HG02588 (cell line): ENCODE results near the gene ADAM8.

Source experiments
- ATAC-seq: cut with Tn5 transposase; IDR thresholded peaks from one replicate; pipeline ENCODE4 v1.9.1; 2021; ENCODE audit warnings: mild to moderate bottlenecking, moderate library complexity; ENCODE audit not compliant: unreplicated experiment

Gene ADAM8

DNA sequence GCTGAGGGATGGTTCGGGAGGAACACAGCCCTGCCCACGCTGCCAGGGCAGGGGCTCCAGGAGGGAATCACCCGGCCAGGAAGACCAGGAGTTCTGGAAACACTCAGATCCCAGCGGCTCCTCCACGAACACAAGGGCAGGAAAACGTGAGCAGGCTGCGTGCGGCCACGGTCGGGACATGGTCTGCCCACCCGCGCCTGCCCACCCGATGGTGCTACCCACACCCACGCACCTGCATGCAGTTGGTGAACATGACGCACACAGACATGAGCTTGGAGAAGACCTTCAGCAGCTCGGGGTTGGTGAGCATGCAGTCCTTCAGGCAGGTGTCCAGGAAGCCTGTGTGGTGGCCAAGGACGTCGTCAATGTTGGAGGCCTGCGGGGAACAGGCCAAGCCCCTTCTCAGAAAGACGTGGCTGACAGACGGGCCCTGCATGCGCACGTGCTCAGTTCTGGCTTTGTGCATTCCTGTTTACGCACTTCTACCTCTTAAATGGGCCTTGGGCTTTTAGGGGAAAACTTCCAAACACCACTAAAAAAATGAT is 6.2 kb upstream of the ADAM8 start:
- ATAC-seq = no peak

- no peak for ATAC-seq
Measured at GRCh38 chr10:133281628-133282372, 5.1 kb upstream of the ADAM8 start.

DNA sequence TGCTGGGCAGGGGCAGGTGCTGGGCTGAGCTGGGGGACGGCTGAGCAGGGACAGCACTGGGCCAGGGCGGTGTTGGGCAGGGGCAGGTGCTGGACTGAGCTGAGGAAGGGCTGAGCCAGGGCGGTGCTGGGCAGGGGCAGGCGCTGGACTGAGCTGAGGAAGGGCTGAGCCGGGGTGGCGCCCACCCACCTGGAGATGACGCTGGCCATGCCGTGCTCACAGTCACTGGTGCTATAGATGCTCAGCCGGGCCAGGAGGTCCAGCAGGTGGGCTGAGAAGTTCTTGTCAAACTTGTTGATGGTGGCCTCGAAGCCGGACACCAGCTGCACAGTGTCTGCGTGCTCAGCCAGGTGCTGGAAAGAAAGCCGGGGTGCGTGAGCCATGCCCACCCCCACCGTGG is 4.4 kb upstream of the ADAM8 start:
- no peak for ATAC-seq

- no peak for ATAC-seq
Measured at GRCh38 chr10:133280391-133281059, 3.9 kb upstream of the ADAM8 start.

DNA sequence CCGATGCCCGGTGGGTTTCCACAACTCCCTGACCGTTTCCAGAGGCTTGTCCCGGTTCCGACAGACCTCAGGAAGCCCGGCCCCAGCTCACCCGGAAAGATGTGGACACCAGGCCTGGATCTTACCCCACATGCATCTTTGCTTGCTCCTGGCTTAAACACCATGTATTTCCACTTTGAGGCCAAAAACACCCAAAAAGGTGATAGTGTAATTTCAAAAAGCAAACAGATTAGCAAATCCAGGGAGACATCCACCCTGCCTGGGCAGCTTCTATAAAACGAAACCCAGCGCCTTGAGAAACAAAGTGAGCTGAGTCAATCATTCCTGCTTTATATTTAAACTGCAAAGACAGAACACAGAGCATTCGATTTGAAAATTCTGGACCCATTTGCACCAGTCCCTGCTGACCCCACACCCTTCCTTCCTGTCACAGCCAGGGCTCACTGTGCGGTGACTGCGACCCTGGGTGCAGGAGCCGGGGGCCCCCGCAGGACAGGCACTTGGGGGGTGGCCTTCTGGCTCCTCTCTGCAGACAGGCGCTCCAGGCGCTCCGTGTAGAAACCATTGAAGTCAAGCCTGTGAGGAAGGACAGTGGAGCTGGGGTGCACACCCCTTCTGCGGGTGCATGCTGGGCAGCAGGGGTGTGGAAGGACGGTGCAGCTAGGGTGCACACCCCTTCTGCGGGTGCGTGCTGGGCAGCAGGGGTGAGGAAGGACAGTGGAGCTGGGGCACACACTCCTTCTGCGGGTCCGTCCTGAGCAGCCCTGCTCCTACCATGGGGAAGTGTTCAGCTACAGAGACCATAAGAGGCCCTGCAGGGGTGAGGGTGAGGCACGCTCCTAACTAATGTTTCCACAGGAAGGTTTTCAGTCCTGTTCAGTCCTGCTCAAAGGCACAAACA is 2.9 kb upstream of the ADAM8 start:
- no peak for ATAC-seq

DNA sequence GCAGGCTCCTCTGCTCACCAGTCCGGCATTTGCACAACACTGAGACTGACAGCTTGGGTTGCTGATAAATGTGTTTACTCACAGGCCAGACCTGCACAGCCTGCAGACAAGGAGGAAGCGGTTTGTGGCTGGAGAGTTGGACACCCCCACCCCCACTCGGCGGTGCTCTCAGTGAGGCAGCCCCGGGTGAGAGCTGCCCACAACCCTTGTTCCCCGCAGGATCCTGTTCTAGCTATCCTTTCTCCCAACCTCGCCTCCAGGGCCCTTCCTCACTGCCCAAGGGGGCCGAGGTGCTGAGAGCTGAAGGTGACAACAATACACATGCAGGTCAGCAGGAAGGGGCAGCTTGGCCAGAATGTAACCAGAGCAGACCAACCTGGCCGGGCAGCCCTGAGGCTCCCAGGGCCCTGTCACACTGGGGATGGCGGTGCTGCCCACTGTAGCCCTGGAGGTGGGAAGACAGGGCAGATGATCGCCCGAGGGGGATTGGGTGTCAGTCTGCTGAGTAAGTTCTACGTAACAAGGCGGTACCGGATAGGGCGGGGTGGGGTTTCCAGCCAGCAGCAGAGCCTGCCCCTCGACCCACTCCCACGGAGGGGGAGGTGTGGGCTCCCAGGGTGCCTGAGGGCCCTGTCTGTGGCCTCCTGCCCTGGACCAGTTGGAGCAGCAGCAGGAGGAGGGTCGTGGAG is 2.1 kb upstream of the ADAM8 start:
- ATAC-seq = no peak

DNA sequence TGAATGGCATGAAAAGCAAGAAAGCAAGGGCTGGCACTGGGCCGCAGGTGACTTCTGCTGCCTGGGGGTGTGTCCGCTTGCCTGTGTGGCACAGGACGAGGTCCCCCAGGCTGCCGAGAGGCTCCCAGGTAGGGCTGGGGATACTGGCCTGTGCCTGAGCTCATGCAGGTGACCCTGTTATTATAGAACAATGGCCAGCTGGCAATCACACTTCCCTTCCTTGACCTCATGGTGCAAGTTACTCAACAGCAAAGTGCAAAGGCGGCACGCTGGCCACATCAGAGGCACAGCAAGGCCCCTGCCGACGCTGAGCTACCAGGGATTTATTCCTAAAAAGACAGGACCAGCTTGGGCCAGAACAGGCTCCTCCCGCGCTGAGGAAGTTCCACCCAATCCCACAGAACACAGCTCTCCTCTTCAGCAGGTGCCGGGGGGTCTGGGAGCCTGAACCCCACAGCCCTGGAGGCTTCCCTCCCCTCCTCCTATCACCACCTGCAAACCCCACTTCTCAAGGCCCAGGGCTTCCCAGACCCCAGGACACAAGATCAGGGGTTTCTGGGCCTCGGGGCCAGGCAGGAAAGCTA is 1.4 kb upstream of the ADAM8 start:
- ATAC-seq = no peak

DNA sequence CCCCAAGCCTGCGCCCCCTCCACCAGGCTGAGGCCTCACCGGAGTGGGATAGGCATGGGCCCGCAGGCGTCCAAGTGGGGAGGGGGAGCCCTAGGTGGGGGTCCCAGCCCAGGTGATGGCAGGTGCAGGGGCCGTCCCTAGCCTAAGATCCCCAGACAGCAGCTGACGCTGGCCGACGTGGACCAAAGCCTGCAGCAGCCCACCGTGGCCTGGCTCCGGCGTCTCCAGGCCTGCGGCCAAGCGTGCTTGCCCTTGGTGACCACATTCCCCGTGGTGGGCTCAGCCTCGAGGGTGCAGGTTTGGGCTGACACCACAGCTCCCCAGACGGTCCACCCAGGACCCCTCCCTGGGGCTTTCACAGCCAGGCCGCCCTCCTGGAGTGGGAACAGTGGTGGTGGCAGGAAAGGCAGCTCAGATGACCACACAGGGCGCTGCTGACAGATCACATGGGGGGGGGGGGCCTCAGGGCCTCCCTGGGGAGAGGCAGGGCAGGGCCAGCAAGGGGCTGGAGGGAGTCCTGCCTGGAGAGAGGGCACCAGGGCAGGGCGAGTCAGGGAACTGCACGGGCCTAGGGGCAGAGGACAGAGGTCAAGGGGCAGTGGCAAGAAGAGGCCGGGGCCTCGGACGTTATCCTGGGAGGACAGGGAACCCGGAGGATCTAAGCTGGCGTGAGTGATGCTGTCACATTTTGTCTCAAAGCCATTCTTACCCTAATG is 767 bp upstream of the ADAM8 start:
- no peak for ATAC-seq

DNA sequence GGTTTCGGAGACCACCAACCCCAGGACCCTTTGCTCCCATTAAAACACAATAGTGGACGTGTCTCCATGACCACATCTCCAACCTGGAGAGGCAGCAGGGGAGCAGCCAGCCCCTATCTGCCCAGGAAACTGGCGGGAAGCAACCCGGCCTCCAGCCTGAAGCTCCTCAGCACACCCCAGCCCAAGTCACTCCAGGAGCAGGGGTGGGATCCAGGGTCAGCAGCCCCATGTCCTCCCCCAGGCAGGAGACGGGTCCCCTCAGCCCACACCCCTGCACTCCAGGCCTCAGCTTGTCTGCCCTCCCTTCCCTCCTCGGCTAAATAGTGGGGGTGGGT is 601 bp downstream of the ADAM8 start:
- ATAC-seq = no peak

DNA sequence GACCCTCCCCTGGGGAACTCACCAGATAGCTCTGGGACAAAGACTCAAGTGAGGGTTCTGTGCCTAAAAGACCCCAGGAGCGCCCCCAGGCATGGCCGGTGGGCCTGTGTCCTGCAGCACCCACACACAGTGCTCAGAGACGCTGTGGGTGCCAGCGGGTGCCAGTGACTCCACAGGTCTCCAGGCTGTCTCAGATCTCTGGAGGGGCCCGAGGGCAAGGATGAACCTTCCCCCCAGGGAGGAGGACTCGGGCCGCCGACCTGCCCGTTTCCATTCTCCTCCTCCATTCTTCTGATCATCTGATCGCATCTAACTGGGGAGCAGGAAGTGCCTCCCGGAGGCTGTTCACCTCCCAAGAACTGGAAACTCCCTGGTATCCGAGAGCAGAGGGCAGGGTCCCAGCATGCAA is 980 bp downstream of the ADAM8 start:
- peak; percentile 30 for ATAC-seq

DNA sequence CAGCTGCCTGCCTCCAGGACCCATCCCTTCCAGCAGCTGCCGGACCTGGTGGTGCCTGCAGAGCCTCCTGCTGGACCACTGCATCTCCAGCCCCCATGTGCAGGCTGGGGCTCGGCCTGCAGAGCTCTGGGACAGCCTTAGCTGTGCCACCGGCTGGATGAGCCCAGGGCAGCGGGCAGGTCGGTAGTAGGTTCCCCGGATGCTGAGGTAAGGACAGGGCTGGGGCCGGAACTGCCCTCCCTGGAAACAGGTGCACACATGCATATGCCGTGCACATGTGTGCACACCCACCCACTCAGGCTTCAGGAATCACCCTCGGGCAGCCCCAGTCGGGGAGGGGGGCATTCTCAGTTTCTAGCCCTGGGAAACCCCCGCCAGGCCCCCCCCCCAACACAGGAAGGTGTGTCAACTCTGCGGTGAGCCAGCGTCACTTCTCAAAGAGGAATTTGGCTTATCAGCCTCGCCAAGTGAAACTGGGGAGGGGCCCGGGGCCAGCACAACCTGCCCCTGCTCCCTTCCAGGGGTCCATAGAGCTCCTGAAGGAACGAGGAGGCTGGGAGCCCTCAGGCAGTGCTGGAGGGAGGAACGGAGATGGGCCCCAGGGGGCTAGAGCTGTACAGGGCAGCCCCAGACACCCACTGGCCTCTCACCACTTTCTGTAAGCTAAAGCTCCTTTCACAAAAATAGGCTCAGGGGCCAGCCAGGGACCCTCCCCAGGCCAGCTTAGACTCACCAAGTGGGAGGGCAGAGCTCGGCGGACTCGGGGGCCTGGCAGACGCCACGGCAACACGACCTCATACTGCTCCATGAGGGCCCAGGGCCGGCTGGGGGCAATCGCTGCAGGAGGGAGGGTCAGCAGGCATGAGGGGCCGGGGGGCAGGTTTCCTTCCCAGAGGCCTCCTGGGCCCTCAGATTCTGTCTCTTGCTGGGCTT is 1.7 kb downstream of the ADAM8 start:
- ATAC-seq = peak; percentile 48

- no peak for ATAC-seq
Measured at GRCh38 chr10:133273534-133274143, 3.0 kb downstream of the ADAM8 start.

- ATAC-seq = no peak
Measured at GRCh38 chr10:133272964-133273420, 3.7 kb downstream of the ADAM8 start.

DNA sequence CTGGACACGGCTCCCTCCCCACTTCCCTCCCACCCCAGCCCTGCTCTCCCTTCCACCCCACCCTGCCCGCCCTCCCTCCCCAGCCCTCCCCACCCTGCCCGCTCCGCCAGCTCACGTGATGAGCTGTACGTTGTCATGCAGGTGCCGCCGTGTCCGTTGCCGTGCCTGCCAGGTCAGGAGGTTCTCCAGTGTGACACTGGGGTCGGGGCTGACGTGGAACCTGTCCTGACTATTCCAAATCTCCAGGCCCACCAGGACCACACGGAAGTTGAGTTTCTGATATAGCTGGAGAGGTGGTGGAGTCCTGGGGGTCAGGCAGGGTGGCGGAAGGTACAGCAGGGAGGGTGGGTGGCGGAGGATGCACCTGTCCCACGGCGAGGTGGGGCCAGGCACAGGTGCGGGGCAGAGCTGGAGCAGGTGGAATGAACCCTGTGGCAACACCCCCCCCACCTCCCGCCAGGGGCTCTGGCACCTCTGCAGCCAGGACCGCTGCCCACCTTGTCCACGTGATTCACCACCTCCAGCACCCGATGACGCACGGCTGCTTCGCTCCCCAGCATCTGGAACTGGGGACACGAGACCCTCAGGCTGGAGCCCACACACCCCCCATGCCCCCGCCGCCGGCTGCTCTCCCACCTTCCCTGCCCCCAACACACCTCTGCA is 4.2 kb downstream of the ADAM8 start:
- ATAC-seq = no peak

DNA sequence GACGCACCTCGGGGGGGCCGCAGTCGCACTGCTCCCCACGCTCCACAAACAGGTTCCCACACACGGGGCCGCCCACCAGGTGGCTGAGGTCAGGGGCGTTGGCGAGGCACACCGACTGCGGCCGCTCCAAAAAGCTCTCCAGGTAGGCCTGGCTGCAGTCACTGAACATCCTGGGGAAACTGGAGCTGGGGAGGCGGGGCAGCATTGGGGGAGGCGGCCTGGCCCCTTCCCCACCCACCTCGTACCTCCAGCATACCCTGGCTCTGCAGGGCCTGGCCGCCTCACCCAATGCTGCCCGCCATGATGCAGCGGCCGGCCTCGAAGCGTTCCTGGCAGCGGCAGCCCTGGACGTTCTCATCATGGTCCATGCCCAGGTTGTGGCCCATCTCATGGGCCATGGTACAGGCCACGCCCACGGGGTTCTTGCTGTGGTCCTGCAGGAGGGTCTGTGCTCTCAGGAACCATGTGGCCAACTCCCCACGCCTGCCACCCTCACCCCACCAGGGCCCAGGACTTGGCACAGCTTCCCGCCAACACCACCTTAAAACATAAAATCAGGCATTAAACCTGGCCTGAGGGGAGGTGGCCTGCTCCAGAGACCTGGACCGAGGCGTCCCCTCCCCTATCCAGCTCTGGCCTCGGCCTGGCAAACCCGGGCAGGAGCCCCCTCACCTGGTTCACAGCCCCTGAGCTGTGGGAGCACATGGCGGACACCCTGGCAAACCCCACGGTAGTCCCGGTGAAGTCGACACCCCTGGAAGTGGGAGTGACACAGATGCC is 5.0 kb downstream of the ADAM8 start:
- no peak for ATAC-seq

DNA sequence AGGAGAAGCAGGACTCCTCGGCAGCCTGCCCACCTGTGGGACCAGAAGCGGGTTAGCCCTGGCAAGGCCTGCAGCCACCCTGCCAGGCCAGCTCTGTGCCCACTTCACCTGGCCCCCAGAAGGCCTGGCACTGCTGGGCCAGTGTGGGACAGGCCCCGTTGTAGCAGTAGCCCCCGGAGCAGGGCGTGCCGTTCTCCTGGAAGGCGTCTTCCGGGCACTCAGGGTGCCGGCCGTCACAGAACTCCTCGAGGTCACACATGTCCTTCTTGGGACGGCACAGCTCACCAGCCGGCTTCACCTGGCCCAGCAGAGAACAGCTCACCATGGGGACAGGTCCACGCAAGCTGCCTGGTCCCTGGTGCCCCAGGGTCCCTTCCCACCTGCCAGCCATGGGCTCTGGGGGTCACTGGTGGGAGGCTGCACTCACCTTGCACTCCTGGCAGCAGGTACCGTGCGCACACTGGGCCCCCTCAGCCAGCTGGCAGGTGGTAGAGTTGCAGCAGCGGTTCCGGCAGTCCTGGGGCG is 5.8 kb downstream of the ADAM8 start:
- ATAC-seq = no peak

GRCh38 chr10:133270204-133270603 is 6.5 kb downstream of the ADAM8 start:
- no peak for ATAC-seq
